OCI-LY1 (cell line): ENCODE data around the gene DEGS2.

Source experiments
- EZH2 ChIP-seq: fragments of 200-600 bp; sonication (generic), shearing (Covaris generic); IDR thresholded peaks from 2 replicates; pipeline ENCODE4 v1.8.0; 2017; ENCODE audit warnings: borderline replicate concordance, mixed run types, mild to moderate bottlenecking, antibody characterized with exemption, low read length, moderate library complexity, mixed read lengths
- TF ChIP-seq, protein P1 (sequence below): fragments of 200-600 bp; sonication (generic), shearing (Covaris generic); IDR thresholded peaks from 2 replicates; pipeline ENCODE4 v1.5.1; 2017; ENCODE audit warnings: mild to moderate bottlenecking, antibody characterized with exemption, low read length, moderate library complexity, mixed read lengths

DNA sequence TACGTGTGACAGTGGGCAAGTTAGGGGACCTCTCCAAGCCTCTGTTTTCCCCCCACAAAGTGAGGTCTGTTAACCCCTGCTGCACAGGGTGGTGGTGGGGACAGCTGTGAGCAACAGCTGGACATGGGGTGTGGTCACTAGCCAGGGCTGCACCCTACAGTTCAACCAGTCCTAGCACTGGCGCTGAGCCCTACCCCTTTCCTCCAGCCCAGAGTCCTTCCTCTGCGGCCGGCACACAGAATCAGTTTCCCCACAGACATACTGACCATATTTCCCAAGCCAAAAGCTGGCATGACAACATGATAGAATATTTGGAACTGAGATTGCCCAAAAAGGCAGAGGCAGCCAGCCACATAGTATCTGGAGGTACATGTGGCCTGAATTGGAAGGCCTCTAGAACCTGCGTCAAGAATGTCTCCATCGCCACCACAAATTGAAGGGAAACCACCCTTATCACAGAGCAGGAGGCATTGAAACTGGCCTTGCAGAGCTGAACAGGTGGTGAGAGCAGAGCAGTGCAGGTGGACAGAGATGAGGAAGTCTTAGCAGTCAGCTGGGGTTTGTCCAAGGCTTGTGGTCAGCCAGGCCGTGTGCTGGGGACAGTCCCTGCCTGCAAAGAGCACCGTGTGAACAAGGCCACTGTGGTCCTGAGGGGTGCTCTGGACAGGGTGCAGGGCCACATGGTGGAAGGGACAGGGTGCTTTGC is 21.2 kb downstream of the DEGS2 start:
- TF ChIP-seq, protein P1, sequence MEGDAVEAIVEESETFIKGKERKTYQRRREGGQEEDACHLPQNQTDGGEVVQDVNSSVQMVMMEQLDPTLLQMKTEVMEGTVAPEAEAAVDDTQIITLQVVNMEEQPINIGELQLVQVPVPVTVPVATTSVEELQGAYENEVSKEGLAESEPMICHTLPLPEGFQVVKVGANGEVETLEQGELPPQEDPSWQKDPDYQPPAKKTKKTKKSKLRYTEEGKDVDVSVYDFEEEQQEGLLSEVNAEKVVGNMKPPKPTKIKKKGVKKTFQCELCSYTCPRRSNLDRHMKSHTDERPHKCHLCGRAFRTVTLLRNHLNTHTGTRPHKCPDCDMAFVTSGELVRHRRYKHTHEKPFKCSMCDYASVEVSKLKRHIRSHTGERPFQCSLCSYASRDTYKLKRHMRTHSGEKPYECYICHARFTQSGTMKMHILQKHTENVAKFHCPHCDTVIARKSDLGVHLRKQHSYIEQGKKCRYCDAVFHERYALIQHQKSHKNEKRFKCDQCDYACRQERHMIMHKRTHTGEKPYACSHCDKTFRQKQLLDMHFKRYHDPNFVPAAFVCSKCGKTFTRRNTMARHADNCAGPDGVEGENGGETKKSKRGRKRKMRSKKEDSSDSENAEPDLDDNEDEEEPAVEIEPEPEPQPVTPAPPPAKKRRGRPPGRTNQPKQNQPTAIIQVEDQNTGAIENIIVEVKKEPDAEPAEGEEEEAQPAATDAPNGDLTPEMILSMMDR = no peak
- TF ChIP-seq EZH2 = no peak
